Calu3 (cell line): ENCODE results near the gene FAM124B. TPM values are rescaled to one million over a fixed set of nuclear protein-coding genes. Genes with fewer than 3 reads are reported as not detected.

ENCODE experiments used
- BruUV-seq: library from RNA; stranded (reverse); fragments of 400-500 nt; replicated peaks from 2 replicates; lab custom pipeline; 2021; lab: Mats Ljungman, UMichigan
- CTCF ChIA-PET: fragments of 300-600 bp; sonication (Branson Sonifier 250); formaldehyde crosslinking; loops from one replicate; lab custom pipeline; 2022; ENCODE audit warnings: antibody characterized with exemption; lab: Charles Lee
- DNase-seq: peaks from one replicate; pipeline ENCODE4 v3.0.0; 2022
- H3K27ac Mint-ChIP-seq: one replicate; pipeline ENCODE4 v1.8.0; 2022; ENCODE audit warnings: mixed read lengths; ENCODE audit not compliant: unreplicated experiment
- H3K27me3 Mint-ChIP-seq: one replicate; pipeline ENCODE4 v1.8.0; 2022; ENCODE audit warnings: mixed read lengths; ENCODE audit not compliant: unreplicated experiment
- H3K36me3 Mint-ChIP-seq: one replicate; pipeline ENCODE4 v1.8.0; 2022; ENCODE audit warnings: mild to moderate bottlenecking, moderate library complexity, mixed read lengths; ENCODE audit not compliant: insufficient read depth, unreplicated experiment
- H3K4me1 Mint-ChIP-seq: one replicate; pipeline ENCODE4 v1.8.0; 2022; ENCODE audit warnings: mild to moderate bottlenecking, low read depth, mixed read lengths; ENCODE audit not compliant: unreplicated experiment
- H3K4me3 Mint-ChIP-seq: one replicate; pipeline ENCODE4 v1.8.0; 2022; ENCODE audit warnings: mild to moderate bottlenecking, low read depth, moderate library complexity, mixed read lengths; ENCODE audit not compliant: unreplicated experiment
- H3K9me3 Mint-ChIP-seq: one replicate; pipeline ENCODE4 v1.8.0; 2022; ENCODE audit warnings: low read depth, mixed read lengths; ENCODE audit not compliant: unreplicated experiment
- CTCF ChIP-seq: fragments of 200-600 bp; IDR thresholded peaks from one replicate; pipeline ENCODE4 v1.8.0; 2022; ENCODE audit warnings: antibody characterized with exemption; ENCODE audit not compliant: unreplicated experiment
- intact Hi-C: fragments of 100-400 bp; cut with micrococcal nuclease; formaldehyde crosslinking; loops from one replicate; pipeline ENCODE4 v1.10.0; 2022; ENCODE audit not compliant: unreplicated experiment
- total RNA-seq: library from RNA; stranded (reverse); gene quantifications from 2 replicates; pipeline ENCODE4 v1.2.3, GENCODE V29; 2022

FAM124B gene
- total RNA-seq, 1 experiment from 2014 or later, result not detected

GRCh38 chr2:224426656-224427055, 24.7 kb upstream of the FAM124B start:
- no peak for DNase-seq
- Mint-ChIP-seq H3K4me3 (no peak overlapping the region), H3K27ac (no peak overlapping the region), H3K36me3 (no peaks in the 10 kb centered on the region), H3K9me3 (peaks cover 7% of the 10 kb centered on the region), H3K4me1 (no peaks in the 10 kb centered on the region), H3K27me3 (no peaks in the 10 kb centered on the region)
- intact Hi-C loops, result no loop called here
- CTCF ChIA-PET, result no interaction called here
- no peak for TF ChIP-seq CTCF
- no TSS peak for BruUV-seq

DNA sequence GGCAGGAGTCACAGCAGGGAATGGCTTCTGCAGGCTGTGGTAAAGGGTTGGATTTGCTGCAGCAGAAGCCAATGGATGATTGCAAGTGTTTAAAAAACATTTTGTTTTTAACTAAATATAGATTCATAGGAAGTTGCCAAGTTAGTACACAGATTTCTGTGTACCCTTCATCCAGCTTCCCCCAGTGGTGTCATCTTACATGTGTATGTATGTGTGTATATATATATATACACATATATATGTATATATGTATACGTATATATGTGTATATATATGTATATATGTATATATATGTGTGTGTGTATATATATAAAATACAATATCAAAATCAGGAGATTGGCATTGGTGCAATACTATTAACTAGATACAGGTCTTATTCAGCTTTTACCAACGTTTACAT, 19.2 kb upstream of the FAM124B start:
- CTCF ChIA-PET, result no interaction called here
- Mint-ChIP-seq H3K27me3 (no peaks in the 10 kb centered on the region), H3K36me3 (no peaks in the 10 kb centered on the region), H3K27ac (no peak overlapping the region), H3K4me1 (peaks cover 10% of the 10 kb centered on the region), H3K4me3 (no peak overlapping the region), H3K9me3 (peaks cover 6% of the 10 kb centered on the region)
- no peak for DNase-seq
- no TSS peak for BruUV-seq
- intact Hi-C loops, result no loop called here
- no peak for TF ChIP-seq CTCF

DNA sequence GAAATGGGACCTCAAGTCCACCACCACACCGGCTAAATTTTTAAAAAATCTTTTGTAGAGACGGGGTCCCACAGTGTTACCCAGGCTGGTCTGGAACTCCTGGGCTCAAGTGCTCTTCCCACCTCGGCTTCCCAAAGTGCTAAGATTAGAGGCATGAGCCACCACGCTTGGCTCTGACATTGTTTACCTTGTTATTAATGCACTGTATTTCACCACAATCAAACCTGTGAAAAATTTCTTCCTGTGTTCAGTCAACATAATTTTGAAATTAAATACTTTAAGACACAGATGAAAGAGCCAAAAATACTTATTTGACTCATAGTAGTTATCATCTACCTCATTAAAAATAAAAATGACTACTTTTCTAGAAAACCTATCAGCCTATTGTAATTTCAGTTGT, 16.0 kb upstream of the FAM124B start:
- CTCF ChIA-PET, result no interaction called here
- BruUV-seq, result no TSS peak
- Mint-ChIP-seq H3K27me3 (no peaks in the 10 kb centered on the region), H3K4me3 (no peak overlapping the region), H3K4me1 (peaks cover 10% of the 10 kb centered on the region), H3K36me3 (no peaks in the 10 kb centered on the region), H3K9me3 (peaks cover 4% of the 10 kb centered on the region), H3K27ac (no peak overlapping the region)
- no peak for TF ChIP-seq CTCF
- no peak for DNase-seq
- intact Hi-C loops, result no loop called here

- CTCF ChIA-PET, result no interaction called here
- H3K4me1 Mint-ChIP-seq, result peaks cover 10% of the 10 kb centered on the region
- H3K36me3 Mint-ChIP-seq, result no peaks in the 10 kb centered on the region
- no peaks in the 10 kb centered on the region for H3K27me3 Mint-ChIP-seq
- no TSS peak for BruUV-seq
- TF ChIP-seq CTCF, result no peak
- H3K9me3 Mint-ChIP-seq, result peaks cover 4% of the 10 kb centered on the region
- no peak for DNase-seq
- no peak overlapping the region for H3K4me3 Mint-ChIP-seq
- intact Hi-C loops, result no loop called here
- no peak overlapping the region for H3K27ac Mint-ChIP-seq
Measured at GRCh38 chr2:224417361-224417729, 15.4 kb upstream of the FAM124B start.
